Activated CD4-positive, alpha-beta T cell treated with anti-CD3 and anti-CD28 coated beads, Interleukin-10, Interleukin-2, amounts not matched to agents 100 ng/mL and 50 ng/mL, durations not matched to agents 16 hours and 8 hours (primary cell): ENCODE data around the gene EIF2B4.

Experiments
- DNase-seq: peaks from one replicate; pipeline ENCODE4 v3.0.0-alpha.2; 2020

Gene EIF2B4

DNA sequence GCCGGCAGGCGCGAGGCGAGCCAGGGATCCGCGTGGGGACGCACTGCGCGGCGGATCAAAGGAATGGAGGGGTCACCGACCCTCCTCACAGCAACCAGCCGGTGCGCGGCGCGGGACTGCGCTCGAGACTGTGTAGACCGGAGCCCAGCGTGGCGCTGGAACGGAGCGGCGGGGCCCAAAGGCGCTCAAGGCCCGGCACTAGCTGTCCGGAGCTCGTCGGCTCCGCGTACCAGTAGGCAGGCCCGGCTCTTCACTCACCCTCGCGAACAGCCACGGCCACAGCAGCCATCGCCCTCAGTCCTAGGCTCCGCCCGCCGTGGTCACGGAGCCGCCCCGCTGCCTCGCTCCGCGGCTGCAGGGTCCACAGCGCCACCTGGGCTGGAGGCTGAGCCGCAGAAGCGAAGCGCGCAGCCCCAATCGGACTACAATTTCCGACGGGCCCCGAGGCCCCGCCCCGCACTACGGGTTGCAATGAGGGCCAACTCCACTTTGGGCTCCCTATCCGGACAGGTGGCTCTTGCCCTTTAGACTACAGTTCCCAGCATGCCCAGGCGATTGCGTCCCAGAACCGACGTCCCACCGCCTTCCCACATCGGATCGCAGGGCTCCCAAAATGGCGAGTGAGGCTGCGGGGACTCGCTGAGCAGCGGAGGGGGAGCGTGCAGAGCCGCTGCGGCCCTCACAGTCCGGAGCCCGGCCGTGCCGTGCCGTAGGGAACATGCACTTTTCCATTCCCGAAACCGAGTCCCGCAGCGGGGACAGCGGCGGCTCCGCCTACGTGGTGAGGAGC lies at the start of gene EIF2B4, which contains the start of gene SNX17:
Gene EIF2B4 (minus strand): TSS at position 313 of the 790 bp plus-strand sequence. CDS start 24 bp downstream, at position 289.
Gene SNX17 (plus strand): TSS at position 591 of the 790 bp plus-strand sequence. CDS start 128 bp downstream, at position 719.
- peak; percentile 100 for DNase-seq

DNA sequence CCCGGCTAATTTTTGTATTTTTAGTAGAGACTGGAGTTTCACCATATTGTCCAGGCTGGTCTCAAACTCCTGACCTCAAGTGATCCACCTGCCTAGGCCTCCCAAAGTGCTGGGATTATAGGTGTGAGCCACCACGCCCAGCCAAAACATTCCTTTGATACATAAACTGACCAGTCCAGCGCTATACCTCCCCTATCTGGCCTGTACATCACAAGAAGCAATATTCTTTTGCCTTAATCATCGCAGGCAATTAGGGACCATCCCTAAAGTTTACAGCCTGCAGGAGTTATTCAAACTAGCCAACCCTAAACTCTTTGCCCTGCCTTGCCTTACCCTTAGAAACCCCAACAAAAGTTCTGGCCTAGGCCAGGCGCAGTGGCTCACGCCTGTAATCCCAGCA lies 46.0 kb upstream of the EIF2B4 start:
- no peak for DNase-seq

DNA sequence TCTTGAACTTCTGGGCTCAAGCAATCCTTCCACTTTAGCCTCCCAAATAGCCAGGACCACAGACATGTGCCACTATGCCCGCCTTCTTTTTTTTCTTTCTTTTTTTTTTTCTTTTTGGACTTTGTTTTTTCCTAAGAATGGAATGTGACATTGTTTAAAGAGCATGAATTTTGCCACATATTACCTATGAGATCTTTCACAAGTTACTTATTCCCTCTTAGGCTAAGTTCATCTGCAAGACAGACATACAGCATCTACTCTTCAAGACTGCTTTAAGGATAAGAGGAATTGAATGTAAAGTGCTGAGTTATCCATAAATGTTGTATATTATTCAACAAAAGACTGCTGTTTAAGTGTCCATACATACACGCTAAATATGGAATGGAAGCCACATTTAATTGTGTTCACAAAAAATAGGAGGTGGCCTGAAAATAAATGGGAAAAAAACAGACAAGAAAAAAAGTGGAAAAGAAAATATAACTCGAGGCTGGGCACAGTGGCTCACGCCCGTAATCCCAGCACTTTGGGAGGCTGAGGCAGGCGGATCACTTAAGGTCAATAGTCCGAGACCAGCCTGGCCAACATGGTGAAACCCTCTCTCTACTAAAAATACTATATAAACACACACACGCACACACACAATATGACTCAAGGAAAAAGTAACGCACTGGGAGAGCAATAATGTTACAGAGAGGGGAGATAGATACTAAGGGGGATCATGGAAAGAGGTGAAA lies 42.4 kb upstream of the EIF2B4 start:
- no peak for DNase-seq

DNA sequence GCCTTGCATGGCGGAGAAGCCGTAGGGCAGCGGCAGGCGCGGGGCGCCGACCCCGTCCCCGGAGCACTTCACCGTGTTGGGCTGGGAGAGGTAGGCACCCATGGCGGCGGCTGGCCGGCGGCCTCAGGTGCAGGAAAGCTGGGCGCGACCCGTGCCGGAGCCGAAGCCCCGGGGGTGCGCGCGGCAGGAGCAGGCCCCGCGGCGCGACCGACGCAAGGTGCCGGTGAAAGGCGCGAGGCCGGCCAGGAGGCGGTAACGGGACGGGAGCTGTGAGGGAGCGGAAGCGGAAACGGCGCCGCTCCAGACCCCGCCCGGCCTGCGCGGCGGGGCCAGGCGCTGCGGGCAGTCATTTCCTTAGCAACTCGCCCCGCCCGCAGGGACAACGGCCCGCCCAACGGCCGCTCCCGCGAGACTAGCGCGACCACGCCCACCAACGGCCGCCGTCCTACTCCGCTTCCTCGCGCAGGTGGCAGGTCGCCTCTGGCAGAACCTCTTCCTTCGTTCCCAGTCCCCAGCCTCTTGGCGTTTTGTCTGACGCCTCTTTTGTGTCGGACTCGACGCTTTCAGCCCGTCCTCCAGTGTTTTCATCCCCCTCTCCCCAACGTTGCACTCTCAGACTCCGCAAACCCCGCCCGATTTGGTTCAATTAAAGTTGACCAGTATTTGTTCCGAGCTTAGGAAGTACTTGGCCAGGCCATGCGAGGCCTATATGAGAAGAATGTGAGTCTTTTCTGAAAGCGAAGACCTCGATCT lies 39.4 kb upstream of the EIF2B4 start, which contains the start of gene PPM1G:
Gene PPM1G (minus strand): TSS at position 271 of the 753 bp plus-strand sequence. CDS start 169 bp downstream, at position 102.
- DNase-seq = peak; percentile 97

DNA sequence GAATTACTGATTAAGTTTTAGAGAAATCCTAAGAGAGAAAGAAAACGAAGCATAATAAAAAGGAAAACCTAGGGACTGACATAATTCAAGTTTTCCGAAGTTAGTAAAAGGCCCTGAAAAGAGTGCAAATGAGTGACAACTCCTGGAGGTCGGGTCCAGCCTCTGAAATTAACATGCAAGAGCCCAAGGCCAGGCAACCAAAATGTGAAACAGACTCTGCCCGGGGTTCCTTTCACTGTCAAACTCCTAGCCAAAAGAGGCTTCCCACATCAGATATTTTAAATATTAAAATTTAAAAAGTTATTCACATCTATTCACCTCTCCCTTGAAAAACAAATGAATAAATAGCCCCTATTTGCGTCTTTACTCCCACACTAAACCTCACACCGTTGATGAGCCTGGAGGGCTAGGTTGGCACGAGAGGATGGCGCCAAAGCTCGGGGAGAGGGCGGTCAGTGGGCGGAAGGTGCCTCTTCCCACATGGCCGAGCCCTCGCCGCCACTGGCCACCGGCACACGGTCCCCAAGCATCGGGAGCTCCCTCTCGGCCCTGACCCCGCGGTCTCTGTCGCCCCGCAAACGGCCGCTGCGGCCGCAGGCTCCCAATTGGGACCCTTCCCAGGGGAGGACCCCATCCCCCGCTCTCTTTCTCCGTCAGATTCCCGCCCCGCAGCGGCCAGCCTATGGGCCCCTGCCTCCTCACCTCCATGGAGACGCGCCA lies 38.6 kb upstream of the EIF2B4 start:
- peak; percentile 33 for DNase-seq

DNA sequence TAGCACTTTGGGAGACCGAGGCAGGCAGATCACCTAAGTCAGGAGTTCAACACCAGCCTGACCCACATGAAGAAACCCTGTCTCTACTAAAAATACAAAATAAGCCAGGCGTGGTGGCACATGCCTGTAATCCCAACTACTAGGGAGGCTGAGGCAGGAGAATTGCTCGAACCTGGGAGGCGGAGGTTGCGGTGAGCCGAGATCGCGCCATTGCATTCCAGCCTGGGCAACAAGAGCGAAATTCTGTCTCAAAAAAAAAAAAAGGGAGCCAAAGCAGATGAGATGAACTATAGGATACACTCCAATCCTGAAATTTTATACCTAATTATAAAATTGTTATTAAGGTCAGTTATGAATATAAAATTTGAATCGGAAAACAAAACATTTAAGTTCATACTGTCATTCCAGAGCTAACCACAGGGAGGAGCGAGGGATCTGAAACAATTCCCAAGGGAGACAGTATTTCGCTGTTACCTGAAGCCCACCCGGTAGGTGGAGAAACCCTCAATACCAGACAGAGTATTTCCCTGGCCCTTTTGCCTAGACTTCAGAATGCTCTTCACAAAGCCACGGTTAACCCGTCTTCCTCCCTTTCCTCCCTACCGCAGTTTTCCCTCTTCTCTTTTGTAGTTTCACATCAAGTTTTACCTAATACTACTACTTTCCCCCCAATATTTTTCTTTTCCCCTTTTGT lies 37.8 kb upstream of the EIF2B4 start:
- DNase-seq = no peak

DNA sequence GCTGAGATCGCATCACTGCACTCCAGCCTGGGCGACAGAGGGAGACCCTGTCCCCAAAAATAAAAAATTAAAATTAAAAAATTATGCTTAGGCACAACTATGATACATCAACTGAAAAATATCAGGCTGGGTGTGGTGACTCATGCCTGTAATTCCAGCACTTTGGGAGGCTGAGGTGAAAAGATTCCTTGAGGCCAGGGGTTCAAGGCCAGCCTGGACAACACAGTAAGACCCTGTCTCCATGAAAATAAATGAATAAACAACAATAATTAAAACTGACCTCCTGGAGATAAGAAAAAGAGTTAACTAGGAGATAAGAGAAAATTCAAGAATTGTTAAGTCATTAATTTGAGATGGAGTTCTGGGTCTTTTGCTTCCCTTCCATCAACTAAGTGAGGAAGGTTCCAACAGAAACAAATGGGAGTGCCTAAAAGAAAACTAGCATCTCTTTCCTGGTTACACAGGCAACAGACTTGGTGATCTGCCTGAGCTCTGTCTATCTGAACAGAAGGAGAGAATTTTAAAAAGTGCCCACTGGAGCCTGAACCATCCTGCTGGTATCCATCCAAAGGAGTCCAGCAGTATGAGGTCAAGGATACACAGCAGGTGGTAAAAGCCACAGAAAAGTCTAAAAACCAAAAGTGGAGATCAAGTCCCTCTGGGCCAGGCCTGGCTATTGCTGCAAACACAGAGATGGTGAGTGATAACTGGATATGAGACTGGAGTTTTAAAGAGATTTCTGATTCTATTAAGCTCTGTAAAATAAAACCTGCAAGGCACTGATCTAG lies 30.4 kb upstream of the EIF2B4 start:
- DNase-seq = no peak

DNA sequence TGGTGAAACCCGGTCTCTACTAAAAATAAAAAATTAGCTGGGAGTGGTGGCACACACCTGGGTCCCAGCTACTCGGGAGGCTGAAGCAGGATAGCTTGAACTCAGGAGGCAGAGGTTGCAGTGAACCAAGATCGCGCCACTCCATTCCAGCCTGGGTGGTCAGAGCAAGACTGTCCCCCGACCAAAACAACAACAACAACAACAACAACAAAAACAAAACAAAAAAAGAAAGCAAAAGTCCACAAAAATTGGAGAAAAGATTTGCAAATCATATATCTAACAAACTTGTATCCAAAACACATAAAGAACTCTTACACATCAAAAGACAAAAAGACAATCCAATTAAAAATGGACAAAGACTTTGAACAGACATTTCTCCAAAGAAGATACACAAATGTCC lies 28.8 kb upstream of the EIF2B4 start:
- no peak for DNase-seq

DNA sequence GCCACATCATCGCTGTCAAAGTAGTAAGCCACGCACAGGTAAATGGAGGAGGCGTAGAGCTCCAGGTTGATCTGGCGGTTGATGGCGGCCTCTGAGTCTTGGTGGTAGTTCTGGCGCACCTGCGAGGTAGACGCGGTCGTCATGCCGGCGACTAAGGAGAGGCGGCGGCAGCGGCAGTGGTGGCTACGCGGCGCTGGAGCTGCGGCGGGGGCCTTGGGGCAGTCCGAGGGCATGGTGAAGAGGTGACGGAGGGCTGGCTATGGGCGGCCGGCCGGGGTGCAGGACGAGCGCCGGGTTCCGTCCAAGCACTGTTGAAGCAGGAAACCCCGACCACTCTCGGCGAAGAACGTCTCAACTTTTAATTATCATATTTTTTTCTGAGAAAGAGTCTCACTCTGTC lies 23.1 kb upstream of the EIF2B4 start:
- no peak for DNase-seq

DNA sequence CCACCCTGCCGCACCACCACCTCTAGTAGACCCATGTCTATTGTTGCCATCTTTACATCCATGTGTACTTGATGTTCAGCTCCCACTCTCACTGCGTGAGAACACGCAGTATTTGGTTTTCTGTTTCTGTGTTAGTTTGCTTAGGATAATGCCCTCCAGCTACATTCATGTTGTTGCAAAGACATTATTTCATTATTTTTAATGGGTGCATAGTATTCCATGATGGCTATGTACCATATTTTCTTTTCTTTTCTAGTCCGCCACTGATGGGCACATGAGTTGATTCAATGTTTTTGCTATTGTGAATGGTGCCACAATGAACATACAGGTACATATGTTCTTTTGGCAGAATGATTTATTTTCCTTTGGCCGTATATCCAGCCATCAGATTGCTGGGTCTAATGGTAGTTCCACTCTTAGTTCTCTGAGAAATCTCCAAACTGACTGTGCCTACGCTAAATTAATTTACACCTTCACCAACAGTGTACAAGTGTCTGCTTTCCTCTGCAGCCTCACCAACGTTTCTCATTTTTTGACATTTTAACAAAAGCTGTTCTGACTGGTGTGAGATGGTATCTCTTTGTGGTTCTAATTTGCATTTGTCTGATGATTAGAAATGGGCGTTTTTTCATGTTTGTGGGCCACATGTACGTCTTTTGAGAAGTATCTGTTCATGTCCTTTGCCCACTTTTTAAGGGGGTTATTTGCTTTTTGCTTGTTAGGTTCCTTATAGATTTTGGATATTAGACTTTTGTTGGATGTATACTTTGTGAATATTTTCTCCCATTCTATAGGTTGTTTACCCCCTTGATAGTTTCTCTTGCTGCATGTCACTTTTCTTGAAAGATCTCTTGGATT lies 20.9 kb upstream of the EIF2B4 start:
- DNase-seq = peak; percentile 23

DNA sequence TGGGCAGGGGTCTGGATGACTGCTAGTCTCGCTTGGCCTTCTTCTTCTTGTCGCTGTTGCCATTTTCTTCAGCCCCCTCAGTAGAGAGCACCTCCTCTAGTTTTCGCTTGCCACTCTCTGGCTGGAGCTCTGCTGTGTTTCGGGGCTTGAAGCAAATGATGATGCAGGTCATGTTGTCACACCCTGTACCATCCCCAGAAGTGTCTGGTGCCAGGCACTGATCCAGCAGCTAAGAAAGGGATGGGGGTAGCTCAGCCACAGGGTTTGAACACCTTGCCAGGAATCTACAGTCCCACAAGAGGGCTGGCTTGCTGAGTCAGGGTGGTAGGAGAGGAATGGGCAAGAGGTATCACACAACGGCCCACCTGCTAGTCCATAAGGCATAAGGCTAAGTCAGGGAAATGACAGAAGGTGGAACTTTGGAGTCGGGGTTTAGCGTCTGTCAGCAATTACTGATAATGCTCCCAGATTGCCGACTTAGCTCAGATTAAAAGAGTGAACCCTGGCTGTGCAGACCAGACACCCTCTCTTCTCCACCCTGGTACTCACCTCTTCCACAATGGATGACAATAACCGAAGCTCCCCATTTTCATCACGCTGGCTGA lies 11.5 kb upstream of the EIF2B4 start:
- DNase-seq = no peak

DNA sequence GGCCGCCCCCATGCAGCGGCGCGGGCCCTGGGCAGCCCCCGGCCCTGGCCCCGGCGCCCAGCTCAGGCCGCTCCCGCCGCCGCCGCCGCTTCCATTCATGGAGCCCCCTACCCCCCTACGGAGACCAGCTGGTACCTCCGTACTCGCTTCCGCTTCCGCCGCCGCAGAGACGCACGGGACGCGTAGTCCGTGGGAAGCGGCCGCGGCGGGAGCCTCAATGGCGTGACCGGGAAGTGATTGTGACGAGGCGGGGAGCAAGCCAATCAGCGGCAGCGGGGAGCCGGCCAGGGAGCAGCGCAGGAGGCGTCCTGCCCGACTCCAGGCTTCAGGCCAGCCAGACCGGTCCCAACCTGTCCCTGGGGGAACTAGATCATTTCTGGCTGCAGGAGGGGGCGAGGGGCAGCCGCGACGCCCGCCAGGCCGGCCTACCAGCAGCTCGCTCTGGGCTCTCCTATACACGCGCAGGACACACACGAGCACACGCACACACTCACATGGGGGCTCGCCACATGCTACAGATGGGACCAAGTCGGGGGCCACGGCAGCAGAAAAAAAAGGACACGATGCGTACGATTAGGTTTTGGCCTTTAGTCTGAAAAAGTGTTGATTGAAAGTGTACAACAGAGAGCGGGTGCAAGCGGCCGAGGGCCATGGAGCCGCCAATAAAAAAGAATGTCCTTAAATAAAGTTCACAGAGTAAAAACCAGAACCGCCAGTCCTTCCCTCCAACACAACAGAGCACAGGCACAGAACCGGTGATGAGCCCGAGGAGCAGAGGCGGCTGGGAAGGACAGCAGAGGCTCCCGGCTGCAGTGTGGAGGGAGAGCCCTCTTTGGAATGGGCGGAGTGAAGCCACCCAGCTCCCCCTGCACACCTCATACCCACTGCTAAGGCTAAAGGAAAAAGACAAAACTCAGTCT lies 10.7 kb upstream of the EIF2B4 start, which contains the start of gene ZNF513:
Gene ZNF513 (minus strand): TSS at position 109 of the 920 bp plus-strand sequence. CDS start 208 bp downstream, outside the sequence.
- peak; percentile 95 for DNase-seq

DNA sequence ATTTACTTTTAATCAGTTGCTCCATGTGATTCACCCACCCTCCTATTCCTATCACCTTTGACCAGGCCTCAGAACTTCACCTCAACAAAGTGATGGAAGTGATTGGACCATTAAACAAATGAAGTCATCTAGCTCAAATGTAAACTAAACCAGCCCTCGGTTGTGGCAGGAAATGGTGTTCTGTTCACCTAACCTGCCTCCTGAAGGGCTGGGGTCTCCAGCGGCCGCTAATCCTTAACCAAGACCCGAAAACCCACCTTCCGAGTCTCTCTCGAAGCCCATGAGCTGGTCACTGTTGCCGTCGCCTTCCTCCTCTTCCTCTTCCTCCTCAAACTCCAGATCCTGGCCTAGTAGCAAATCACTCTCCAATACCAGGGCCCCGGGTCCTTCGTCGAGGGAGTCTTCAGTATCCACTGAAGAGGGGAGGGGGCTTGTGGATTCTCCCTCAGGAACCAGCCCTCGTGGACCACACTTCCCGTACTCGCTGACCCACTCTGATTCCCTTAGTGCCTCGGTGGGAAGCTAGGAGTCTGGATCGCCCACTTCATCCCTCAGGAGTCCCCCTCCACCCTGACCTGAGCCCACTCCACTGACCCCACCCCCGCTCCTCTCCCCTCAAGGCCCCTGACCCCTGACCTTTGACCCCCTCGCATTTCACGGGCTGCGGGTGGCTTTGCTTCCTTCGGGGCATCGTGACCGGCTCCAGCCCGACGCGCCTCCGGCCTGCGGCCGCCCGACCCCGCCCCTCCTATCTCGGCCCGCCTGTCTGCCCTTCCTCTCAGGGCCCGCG lies 9.9 kb upstream of the EIF2B4 start:
- peak; percentile 70 for DNase-seq

DNA sequence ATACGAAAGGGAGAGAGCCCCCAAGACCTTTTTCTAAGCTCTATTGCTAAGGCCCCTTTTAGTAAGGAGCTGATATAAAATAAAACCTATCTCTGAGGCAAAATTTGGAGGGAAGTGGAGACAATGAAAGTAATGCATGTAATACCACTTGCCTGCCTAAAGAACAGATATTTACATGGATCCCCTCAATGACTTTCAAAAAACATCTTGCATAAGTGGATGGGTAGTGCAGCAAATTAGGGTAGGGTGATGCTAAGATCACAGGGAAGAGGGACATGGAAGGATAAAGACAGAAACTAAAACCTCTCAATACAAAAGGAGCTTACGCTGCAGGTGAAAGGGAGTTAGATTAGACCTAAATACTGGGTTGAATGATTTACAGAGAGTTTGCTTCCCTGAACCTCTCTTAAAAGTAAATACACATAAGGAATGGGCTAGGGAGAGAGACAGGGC lies 9.3 kb upstream of the EIF2B4 start:
- no peak for DNase-seq

DNA sequence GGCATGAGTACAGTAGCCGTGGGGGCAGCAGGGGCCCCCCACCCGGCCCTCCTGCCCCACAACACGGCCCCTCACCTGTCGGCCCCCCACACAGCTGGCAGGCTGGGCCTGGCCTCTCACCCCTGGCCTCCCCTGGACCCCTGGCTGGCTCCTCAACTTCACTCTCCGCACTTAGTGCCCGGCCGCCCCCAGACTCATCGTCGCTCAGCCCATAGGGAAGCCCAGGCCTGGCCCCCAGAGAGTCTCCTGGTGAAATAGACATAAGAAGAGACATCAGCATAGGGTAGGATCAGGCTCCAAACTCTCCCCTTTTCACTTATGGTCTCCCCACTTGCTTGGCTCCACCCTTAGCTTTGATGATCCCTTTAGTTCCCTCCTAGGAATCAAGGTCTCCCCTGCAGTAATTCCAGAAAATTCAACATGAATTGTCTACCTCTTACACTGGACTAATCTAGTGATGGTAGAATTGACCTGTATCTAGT lies 8.7 kb upstream of the EIF2B4 start:
- DNase-seq = no peak

DNA sequence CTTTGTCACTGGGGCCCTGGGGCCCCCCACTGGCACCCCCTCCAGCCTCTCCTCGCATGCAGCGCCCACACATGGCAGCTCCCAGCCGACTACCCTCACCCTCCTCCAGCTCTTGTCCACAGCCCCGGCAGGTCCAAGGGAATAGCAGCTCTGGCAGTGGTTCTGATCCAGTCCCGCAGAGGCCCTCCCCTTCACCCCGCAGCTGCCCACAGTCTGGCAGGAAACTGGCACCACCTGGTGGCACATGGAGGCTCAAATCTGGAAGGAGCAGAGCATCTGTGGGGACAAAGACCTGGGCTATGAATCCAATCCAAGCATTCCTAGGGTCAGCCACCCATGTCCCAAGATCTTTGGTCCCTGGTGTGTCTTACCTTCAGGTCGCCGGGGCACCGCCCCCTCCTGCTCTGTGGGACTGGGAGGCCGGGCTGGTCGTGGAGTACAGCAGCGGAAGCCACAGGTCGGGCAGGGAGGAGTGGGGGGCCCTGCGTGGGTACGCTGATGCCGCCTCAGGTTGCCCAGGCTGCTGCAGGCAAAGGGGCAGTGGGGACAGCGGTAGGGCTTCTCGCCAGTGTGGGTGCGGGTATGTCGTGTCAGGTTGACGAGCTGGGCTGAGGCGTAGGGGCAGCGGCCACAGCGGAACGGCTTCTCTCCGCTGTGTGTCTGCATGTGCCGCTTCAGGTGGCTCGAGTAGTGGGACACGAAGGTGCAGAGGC lies 8.1 kb upstream of the EIF2B4 start:
- no peak for DNase-seq
